Sigmoid colon (tissue), 7 donors: ENCODE results near the gene REN. TPM values are rescaled to one million over a fixed set of nuclear protein-coding genes. Genes with fewer than 3 reads are reported as not detected.
A peak's percentile ranks its signal among the peaks of the same experiment; 100 is the strongest.

ENCODE experiments used
- DNase-seq: peaks from one replicate; pipeline ENCODE4 v3.0.0-alpha.2; 2019
- H3K27ac ChIP-seq, 4 donors: fragments of 200-600 bp; sonication (generic); one replicate each; pipeline ENCODE4 v1.5.1; 2016 to 2019; ENCODE audit warnings: mild to moderate bottlenecking in 1 of 4
- H3K27me3 ChIP-seq, 3 donors: fragments of 200-600 bp; sonication (generic); one replicate each; pipeline ENCODE4 v1.5.1; 2019; ENCODE audit warnings: mild to moderate bottlenecking in 1 of 3
- H3K36me3 ChIP-seq, 4 donors: fragments of 200-600 bp; sonication (generic); one replicate each; pipeline ENCODE4 v1.5.1; 2016 to 2019
- H3K4me1 ChIP-seq, 4 donors: fragments of 200-600 bp; sonication (generic); one replicate each; pipeline ENCODE4 v1.5.1; 2017 to 2019
- H3K4me3 ChIP-seq, 4 donors: fragments of 200-600 bp; sonication (generic); one replicate each; pipeline ENCODE4 v1.5.1; 2017 to 2019; ENCODE audit warnings: mild to moderate bottlenecking in 2 of 4, moderate library complexity in 1 of 4
- H3K9me3 ChIP-seq, 4 donors: fragments of 200-600 bp in 3 of 4; sonication (generic) in 3 of 4; one replicate each; pipeline versions ENCODE4 v1.5.1 to v1.6.1; 2013 to 2019
- CTCF ChIP-seq, 4 experiments: fragments of 450-650 bp in 3 of 4; fragments of 200-600 bp in 1 of 4; IDR thresholded peaks; one replicate each; pipeline ENCODE4 v1.5.1; 2016 to 2019; ENCODE audit warnings: antibody characterized with exemption in 4 of 4, mild to moderate bottlenecking in 3 of 4, moderate library complexity in 2 of 4
- EP300 ChIP-seq, 4 donors: sonication (generic); formaldehyde crosslinking; IDR thresholded peaks; one replicate each; pipeline ENCODE4 v1.6.1; 2017; ENCODE audit warnings: antibody characterized with exemption in 4 of 4
- POLR2A ChIP-seq, 2 donors: fragments of 450-650 bp; IDR thresholded peaks; one replicate each; pipeline ENCODE4 v1.6.1; 2016; ENCODE audit warnings: antibody characterized with exemption in 2 of 2, mild to moderate bottlenecking in 2 of 2, moderate library complexity in 2 of 2
- POLR2AphosphoS5 ChIP-seq, 4 donors: sonication (generic); formaldehyde crosslinking; IDR thresholded peaks; one replicate each; pipeline ENCODE4 v1.6.1; 2017; ENCODE audit warnings: antibody characterized with exemption in 4 of 4
- WGBS, 2 donors: extraction: QIAGEN DNeasy Blood & Tissue Kit; methylation state at CpG; one replicate each; pipeline ENCODE4 v1.1.7; 2013; 5-methylcytosine and 5-hydroxymethylcytosine counted together
- intact Hi-C: fragments of 100-400 bp; cut with DNase I; formaldehyde crosslinking; loops from one replicate; pipeline ENCODE4 v1.15.1; 2023
- polyA plus RNA-seq, 3 donors: library from polyadenylated mRNA; stranded (reverse); fragments of 200-250 nt; gene quantifications; one replicate each; pipeline ENCODE4 v1.2.3, GENCODE V29; 2013
- total RNA-seq, 4 donors: library from RNA; depleted of rRNA; stranded (reverse); fragments of >200 nt; gene quantifications; one replicate each; pipeline ENCODE4 v1.1.0, GENCODE V29; 2016
- donor health status: healthy with polysubstance abuse.
- donor health status: Bipolar disorder and iron deficiency.
- donor health status: healthy.

Gene REN
- total and polyA plus RNA-seq, 7 donors = 0.32 to 1.8 (median 0.92) TPM; not detected in 4

GRCh38 chr1:204108312-204109141, 57.6 kb downstream of the REN start:
- no peak overlapping the region for H3K4me3 ChIP-seq
- H3K27ac ChIP-seq = peak overlapping the region in 1 of 4 donors; percentile 21
- no peaks in the 10 kb centered on the region for H3K27me3 ChIP-seq
- no peak for DNase-seq
- WGBS, 2 donors = 72 to 79% methylated on average over 21 of the region's 21 CpGs
- peaks cover 0 to 5% (median 0%) of the 10 kb centered on the region in 4 donors for H3K36me3 ChIP-seq
- peaks cover 0 to 40% (median 35%) of the 10 kb centered on the region in 4 donors for H3K4me1 ChIP-seq
- intact Hi-C loops = no loop called here
- TF ChIP-seq POLR2A (IDR thresholded peaks at IDR 0.05) (no peak), CTCF (IDR thresholded peaks at IDR 0.05) (no peak), POLR2AphosphoS5 (IDR thresholded peaks at IDR 0.05) (no peak), EP300 (IDR thresholded peaks at IDR 0.05) (no peak)
- no peaks in the 10 kb centered on the region for H3K9me3 ChIP-seq

GRCh38 chr1:204107892-204108291, 58.2 kb downstream of the REN start:
- DNase-seq = no peak
- no peaks in the 10 kb centered on the region for H3K9me3 ChIP-seq
- no peaks in the 10 kb centered on the region for H3K27me3 ChIP-seq
- 93% methylated on average over 2 of the region's 2 CpGs for WGBS, 2 donors
- H3K4me3 ChIP-seq = no peak overlapping the region
- H3K27ac ChIP-seq = no peak overlapping the region
- TF ChIP-seq POLR2AphosphoS5 (IDR thresholded peaks at IDR 0.05) (no peak), EP300 (IDR thresholded peaks at IDR 0.05) (no peak), POLR2A (IDR thresholded peaks at IDR 0.05) (no peak), CTCF (IDR thresholded peaks at IDR 0.05) (no peak)
- peaks cover 0 to 1% (median 0%) of the 10 kb centered on the region in 4 donors for H3K36me3 ChIP-seq
- intact Hi-C loops = no loop called here
- peaks cover 0 to 44% (median 42%) of the 10 kb centered on the region in 4 donors for H3K4me1 ChIP-seq

- intact Hi-C loops = no loop called here
- Histone ChIP-seq H3K36me3 (no peaks in the 10 kb centered on the region), H3K27ac (no peak overlapping the region), H3K9me3 (no peaks in the 10 kb centered on the region), H3K4me1 (peaks cover 0 to 54% (median 52%) of the 10 kb centered on the region in 4 donors), H3K27me3 (no peaks in the 10 kb centered on the region), H3K4me3 (no peak overlapping the region)
- no peak for TF ChIP-seq CTCF (IDR thresholded peaks at IDR 0.05)
- TF ChIP-seq POLR2AphosphoS5 (IDR thresholded peaks at IDR 0.05) = no peak
- no peak for TF ChIP-seq EP300 (IDR thresholded peaks at IDR 0.05)
- no peak for TF ChIP-seq POLR2A (IDR thresholded peaks at IDR 0.05)
- WGBS, 2 donors = 96 to 100% methylated on average over 1 of the region's 1 CpG
- DNase-seq = no peak
These were observed 59.3 kb downstream of the REN start for GRCh38 chr1:204106825-204107224.

- TF ChIP-seq EP300 (IDR thresholded peaks at IDR 0.05) (no peak), CTCF (IDR thresholded peaks at IDR 0.05) (no peak), POLR2A (IDR thresholded peaks at IDR 0.05) (no peak), POLR2AphosphoS5 (IDR thresholded peaks at IDR 0.05) (no peak)
- intact Hi-C loops = no loop called here
- Histone ChIP-seq H3K27me3 (no peaks in the 10 kb centered on the region), H3K4me3 (no peak overlapping the region), H3K36me3 (no peaks in the 10 kb centered on the region), H3K4me1 (peaks cover 0 to 63% (median 57%) of the 10 kb centered on the region in 4 donors), H3K9me3 (no peaks in the 10 kb centered on the region), H3K27ac (peak overlapping the region in 1 of 4 donors; percentile 64)
- no peak for DNase-seq
- 71 to 91% methylated on average over 6 of the region's 6 CpGs for WGBS, 2 donors
These were observed 61.0 kb downstream of the REN start for GRCh38 chr1:204105131-204105515.

Other genes starting within 250 kb of the REN start
- gene SOX13, start 93.2 kb downstream of the REN start, total RNA-seq = 10 to 100 TPM; 28.5 to 58.4 (median 30.0) TPM
- gene SOX13, start 93.2 kb downstream of the REN start, polyA plus RNA-seq = 10 to 100 TPM in 1 of 3 donors, 1 to 10 TPM in 2; 9.6 to 15.5 (median 9.7) TPM
- 10 to 100 TPM in 1 of 4 donors, 1 to 10 TPM in 3; 3.8 to 10.5 (median 8.3) TPM for gene ETNK2, start 14.3 kb downstream of the REN start, total RNA-seq
- gene ETNK2, start 14.3 kb downstream of the REN start, polyA plus RNA-seq = 1 to 10 TPM in 2 of 3 donors, under 1 TPM in 1; 0.46 to 6.6 (median 3.0) TPM
- not detected for gene KISS1, start 30.2 kb upstream of the REN start, total RNA-seq
- gene KISS1, start 30.2 kb upstream of the REN start, polyA plus RNA-seq = 1 to 10 TPM in 1 of 3 donors, not detected in 2; 1.2 TPM
- gene GOLT1A, start 47.7 kb upstream of the REN start, total RNA-seq = not detected
- gene GOLT1A, start 47.7 kb upstream of the REN start, polyA plus RNA-seq = 10 to 100 TPM in 2 of 3 donors, 1 to 10 TPM in 1; 9.6 to 12.5 (median 12.0) TPM
- 10 to 100 TPM in 1 of 4 donors, 1 to 10 TPM in 3; 5.6 to 15.0 (median 8.5) TPM for gene PLEKHA6, start 193.6 kb upstream of the REN start, total RNA-seq
- gene PLEKHA6, start 193.6 kb upstream of the REN start, polyA plus RNA-seq = 10 to 100 TPM; 22.2 to 58.7 (median 40.5) TPM
- 10 to 100 TPM; 40.0 to 44.7 (median 42.9) TPM for gene PPP1R15B, start 245.5 kb upstream of the REN start, total RNA-seq
- 10 to 100 TPM in 1 of 3 donors, 1 to 10 TPM in 2; 9.0 to 31.3 (median 9.5) TPM for gene PPP1R15B, start 245.5 kb upstream of the REN start, polyA plus RNA-seq